H1 (cell line): ENCODE results near the gene NT5E.

Experiments
- HDAC6 ChIP-seq: IDR thresholded peaks from one replicate; pipeline ENCODE4 v1.7.1; 2012; ENCODE audit warnings: low read depth, mild to moderate bottlenecking, inconsistent platforms, low read length, moderate library complexity
- TF ChIP-seq, protein P1 (sequence below), 3 experiments: IDR thresholded peaks; 1 replicate in 2 of 3; 2 replicates in 1 of 3; pipeline versions ENCODE4 v1.5.1 to v1.6.1; 2011; ENCODE audit warnings: low read length in 3 of 3, mild to moderate bottlenecking in 3 of 3, inconsistent platforms in 2 of 3, low read depth in 1 of 3, moderate library complexity in 1 of 3; ENCODE audit not compliant: insufficient read depth in 1 of 3; ENCODE audit errors: control extremely low read depth in 1 of 3

DNA sequence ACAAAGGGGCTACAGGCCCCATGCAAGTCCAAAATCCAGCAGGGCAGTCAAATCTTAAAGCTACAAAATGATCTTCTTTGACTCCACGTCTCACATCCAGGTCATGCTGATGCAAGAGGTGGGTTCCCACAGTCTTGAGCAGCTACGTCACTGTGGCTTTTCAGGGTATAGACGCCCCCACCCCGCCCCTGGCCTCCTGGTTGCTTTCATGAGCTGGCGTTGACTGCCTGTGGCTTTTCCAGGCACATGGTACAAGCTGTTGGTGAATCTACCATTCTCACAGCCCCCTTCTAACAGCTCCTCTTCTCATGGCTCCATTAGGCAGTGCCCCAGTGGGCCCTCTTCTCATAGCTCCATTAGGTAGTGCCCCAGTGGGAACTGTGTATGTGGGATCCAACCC lies 47.0 kb downstream of the NT5E start:
- TF ChIP-seq, protein P1, sequence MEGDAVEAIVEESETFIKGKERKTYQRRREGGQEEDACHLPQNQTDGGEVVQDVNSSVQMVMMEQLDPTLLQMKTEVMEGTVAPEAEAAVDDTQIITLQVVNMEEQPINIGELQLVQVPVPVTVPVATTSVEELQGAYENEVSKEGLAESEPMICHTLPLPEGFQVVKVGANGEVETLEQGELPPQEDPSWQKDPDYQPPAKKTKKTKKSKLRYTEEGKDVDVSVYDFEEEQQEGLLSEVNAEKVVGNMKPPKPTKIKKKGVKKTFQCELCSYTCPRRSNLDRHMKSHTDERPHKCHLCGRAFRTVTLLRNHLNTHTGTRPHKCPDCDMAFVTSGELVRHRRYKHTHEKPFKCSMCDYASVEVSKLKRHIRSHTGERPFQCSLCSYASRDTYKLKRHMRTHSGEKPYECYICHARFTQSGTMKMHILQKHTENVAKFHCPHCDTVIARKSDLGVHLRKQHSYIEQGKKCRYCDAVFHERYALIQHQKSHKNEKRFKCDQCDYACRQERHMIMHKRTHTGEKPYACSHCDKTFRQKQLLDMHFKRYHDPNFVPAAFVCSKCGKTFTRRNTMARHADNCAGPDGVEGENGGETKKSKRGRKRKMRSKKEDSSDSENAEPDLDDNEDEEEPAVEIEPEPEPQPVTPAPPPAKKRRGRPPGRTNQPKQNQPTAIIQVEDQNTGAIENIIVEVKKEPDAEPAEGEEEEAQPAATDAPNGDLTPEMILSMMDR (IDR thresholded peaks at IDR 0.05; ENCODE audit: control extremely low read depth in 1 of 3, insufficient read depth in 1 of 3, low read depth in 1 of 3, low read length in 3 of 3), result no peak
- TF ChIP-seq HDAC6, result no peak
